Measurements from ENCODE around the gene PABPN1L. TPM values are rescaled to one million over a fixed set of nuclear protein-coding genes. Genes with fewer than 3 reads are reported as not detected.

The PABPN1L gene
- total and polyA plus RNA-seq, 3 donors from 2014 or later: 0.34 to 0.93 TPM; not detected in 1

DNA sequence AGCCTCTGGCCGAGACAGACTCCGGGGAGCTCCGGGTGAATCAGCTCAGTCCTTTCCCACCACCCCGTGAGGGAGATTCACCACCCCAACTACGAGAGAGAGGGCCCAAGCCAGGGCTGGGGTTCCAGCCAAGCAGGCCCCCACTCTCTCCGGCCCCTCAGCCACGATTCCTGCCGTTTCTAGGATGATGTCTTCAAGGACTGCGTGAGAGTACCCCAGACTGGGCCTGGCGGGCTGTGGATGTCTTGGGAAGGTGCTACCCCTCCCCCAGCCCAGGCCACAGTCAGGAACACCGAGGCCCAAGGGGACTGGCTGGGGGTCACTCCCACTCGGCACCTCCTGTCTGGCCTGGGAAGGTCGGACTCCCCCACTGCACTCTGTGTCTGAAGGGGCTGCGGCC lies 21.6 kb upstream of the PABPN1L start:
- Histone ChIP-seq H3K4me1 (peaks cover 6% of the 10 kb centered on the region), H3K9me3 (no peaks in the 10 kb centered on the region), H3K36me3 (ENCODE audit: low read depth, missing control alignments) (no peaks in the 10 kb centered on the region), H3K4me3 (no peak overlapping the region), H3K27ac (no peak overlapping the region), H3K27me3 (no peaks in the 10 kb centered on the region)
- intact Hi-C loops (cut with DNase I; ENCODE audit: low total_unique reads): no loop called here
- 56% methylated on average over 14 of the region's 14 CpGs; no CpG with 5 or more reads in 1 of the 2 donors for WGBS, 2 donors
- no peak for DNase-seq
- no peak for TF ChIP-seq POLR2A (IDR thresholded peaks at IDR 0.05)
- TF ChIP-seq, protein P1, sequence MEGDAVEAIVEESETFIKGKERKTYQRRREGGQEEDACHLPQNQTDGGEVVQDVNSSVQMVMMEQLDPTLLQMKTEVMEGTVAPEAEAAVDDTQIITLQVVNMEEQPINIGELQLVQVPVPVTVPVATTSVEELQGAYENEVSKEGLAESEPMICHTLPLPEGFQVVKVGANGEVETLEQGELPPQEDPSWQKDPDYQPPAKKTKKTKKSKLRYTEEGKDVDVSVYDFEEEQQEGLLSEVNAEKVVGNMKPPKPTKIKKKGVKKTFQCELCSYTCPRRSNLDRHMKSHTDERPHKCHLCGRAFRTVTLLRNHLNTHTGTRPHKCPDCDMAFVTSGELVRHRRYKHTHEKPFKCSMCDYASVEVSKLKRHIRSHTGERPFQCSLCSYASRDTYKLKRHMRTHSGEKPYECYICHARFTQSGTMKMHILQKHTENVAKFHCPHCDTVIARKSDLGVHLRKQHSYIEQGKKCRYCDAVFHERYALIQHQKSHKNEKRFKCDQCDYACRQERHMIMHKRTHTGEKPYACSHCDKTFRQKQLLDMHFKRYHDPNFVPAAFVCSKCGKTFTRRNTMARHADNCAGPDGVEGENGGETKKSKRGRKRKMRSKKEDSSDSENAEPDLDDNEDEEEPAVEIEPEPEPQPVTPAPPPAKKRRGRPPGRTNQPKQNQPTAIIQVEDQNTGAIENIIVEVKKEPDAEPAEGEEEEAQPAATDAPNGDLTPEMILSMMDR (IDR thresholded peaks at IDR 0.05): no peak

DNA sequence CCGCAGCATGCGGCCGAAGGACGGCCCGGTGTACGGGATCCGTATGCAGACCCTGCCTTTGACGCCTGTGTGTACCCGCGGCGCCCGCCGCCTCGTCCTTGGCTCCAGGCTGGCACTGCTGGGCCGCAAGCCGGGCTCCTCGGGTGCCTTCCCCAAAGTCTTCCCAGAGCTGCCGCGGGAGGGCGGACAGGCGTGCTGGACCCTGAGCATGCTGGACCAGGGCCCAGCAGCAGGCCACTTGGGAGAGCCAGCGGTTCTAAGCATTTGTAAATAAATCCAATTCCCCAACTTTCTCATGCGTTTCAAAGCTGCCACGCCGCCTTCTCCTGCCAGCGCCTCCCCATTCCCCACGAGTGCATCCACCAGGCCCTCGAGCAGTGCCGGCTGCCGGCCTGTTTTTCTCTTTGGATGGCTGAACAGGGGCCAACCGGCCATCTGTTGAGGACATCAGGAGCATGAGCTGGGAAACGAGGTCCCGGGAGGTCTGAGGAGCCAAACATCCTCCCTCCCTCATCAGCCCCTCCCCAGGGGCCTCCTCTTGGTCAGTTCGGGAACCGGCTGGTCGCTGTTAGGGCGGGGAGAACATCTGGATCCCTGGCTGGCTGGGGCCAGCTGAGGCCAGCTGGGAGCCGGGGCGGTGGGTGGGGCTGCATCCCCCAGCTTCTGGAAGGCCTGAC lies 20.5 kb upstream of the PABPN1L start:
- Histone ChIP-seq H3K4me3 (no peak overlapping the region), H3K27ac (no peak overlapping the region)

DNA sequence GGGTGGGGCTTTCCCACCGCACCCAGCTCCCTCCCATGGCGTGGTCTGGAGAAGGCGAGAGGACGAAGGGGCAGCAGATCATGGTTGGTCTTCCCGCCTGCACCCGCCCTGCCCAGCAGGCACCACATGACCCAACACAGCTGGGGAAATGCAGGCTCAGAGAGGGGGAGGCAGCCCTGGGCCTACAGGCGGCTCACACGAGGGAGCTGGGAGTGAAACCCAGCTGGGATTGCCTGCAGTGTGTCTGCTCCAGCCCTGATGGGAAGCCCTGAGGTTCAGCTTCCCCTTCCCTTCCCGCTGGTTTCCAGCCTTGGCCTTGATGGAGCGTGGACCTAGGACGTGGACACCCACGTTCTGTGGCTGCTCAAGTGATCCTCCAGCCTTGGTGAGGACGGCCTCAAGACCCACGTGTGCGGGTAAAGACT lies 20.0 kb upstream of the PABPN1L start:
- WGBS, 2 donors: 96 to 100% methylated on average over 6 to 15 of the region's 15 CpGs
- intact Hi-C loops (cut with DNase I; ENCODE audit: low total_unique reads): no loop called here
- H3K36me3 ChIP-seq (ENCODE audit: low read depth, missing control alignments): no peaks in the 10 kb centered on the region
- DNase-seq: no peak
- no peak overlapping the region for H3K4me3 ChIP-seq
- H3K27ac ChIP-seq: no peak overlapping the region
- TF ChIP-seq POLR2A (IDR thresholded peaks at IDR 0.05): no peak
- TF ChIP-seq, protein P1 (IDR thresholded peaks at IDR 0.05): no peak
- H3K4me1 ChIP-seq: peaks cover 6% of the 10 kb centered on the region
- H3K27me3 ChIP-seq: no peaks in the 10 kb centered on the region
- H3K9me3 ChIP-seq: no peaks in the 10 kb centered on the region

More for the DNA sequence above, 20.5 kb upstream of the PABPN1L start:
- DNase-seq: peak; percentile 81
- Histone ChIP-seq H3K9me3 (no peaks in the 10 kb centered on the region), H3K4me1 (peaks cover 6% of the 10 kb centered on the region), H3K36me3 (ENCODE audit: low read depth, missing control alignments) (no peaks in the 10 kb centered on the region), H3K27me3 (no peaks in the 10 kb centered on the region)
- TF ChIP-seq POLR2A (IDR thresholded peaks at IDR 0.05): no peak
- TF ChIP-seq, protein P1 (IDR thresholded peaks at IDR 0.05): no peak
- WGBS, 2 donors: 55 to 71% methylated on average over 15 to 33 of the region's 39 CpGs
- intact Hi-C loops (cut with DNase I; ENCODE audit: low total_unique reads): no loop called here

DNA sequence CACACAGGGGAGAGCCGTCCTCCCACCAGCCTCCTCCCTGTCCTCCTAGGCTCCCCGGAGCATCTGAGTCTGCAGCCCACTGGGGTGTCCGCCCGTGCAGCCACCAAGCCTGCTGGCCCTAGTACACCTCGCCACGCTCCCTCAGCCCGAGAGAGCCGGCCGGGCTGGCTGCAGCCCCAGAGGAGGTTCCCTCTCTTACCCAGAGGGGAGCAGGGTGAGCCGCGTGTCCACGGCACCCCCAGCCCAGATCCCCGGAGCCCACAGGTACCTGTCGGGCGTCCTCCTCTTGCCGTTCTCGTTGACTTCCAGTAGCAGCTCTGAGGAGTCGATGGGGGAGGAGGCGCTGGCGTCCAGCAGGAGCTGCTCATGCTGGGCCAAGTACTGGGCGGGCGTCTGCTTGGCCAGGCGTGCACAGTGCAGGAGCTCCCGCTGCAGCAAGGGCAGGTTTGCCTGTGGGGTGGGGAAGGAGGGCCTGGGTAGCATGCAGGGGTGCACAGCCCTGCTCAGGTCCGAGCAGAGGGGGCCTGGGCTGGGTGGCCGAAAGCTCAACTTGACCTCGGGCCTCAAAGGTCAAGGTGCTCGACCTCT lies 19.3 kb upstream of the PABPN1L start:
- TF ChIP-seq, protein P1 (IDR thresholded peaks at IDR 0.05): no peak
- TF ChIP-seq POLR2A (IDR thresholded peaks at IDR 0.05): no peak
- Histone ChIP-seq H3K9me3 (no peaks in the 10 kb centered on the region), H3K4me1 (peaks cover 6% of the 10 kb centered on the region), H3K27ac (no peak overlapping the region), H3K36me3 (ENCODE audit: low read depth, missing control alignments) (no peaks in the 10 kb centered on the region), H3K4me3 (no peak overlapping the region), H3K27me3 (no peaks in the 10 kb centered on the region)
- 91 to 92% methylated on average over 11 to 28 of the region's 28 CpGs for WGBS, 2 donors
- DNase-seq: no peak
- intact Hi-C loops (cut with DNase I; ENCODE audit: low total_unique reads): no loop called here

Data from testis (tissue), 3 donors.